GM18907 (cell line): ENCODE measurements around the gene PRM3.

ENCODE experiments used
- ATAC-seq: cut with Tn5 transposase; IDR thresholded peaks from one replicate; pipeline ENCODE4 v1.9.1; 2021; ENCODE audit warnings: mild to moderate bottlenecking, moderate library complexity; ENCODE audit not compliant: unreplicated experiment

The PRM3 gene

GRCh38 chr16:11248133-11248532, 25.3 kb downstream of the PRM3 start:
- ATAC-seq = no peak

GRCh38 chr16:11245988-11246387, 27.4 kb downstream of the PRM3 start:
- ATAC-seq = no peak

GRCh38 chr16:11245222-11245737, 28.1 kb downstream of the PRM3 start:
- ATAC-seq = no peak

- no peak for ATAC-seq
These were observed 30.8 kb downstream of the PRM3 start for GRCh38 chr16:11242658-11243057.

GRCh38 chr16:11241480-11242204, 31.8 kb downstream of the PRM3 start:
- no peak for ATAC-seq

- ATAC-seq = no peak
These were observed 32.6 kb downstream of the PRM3 start for GRCh38 chr16:11240636-11241473.

DNA sequence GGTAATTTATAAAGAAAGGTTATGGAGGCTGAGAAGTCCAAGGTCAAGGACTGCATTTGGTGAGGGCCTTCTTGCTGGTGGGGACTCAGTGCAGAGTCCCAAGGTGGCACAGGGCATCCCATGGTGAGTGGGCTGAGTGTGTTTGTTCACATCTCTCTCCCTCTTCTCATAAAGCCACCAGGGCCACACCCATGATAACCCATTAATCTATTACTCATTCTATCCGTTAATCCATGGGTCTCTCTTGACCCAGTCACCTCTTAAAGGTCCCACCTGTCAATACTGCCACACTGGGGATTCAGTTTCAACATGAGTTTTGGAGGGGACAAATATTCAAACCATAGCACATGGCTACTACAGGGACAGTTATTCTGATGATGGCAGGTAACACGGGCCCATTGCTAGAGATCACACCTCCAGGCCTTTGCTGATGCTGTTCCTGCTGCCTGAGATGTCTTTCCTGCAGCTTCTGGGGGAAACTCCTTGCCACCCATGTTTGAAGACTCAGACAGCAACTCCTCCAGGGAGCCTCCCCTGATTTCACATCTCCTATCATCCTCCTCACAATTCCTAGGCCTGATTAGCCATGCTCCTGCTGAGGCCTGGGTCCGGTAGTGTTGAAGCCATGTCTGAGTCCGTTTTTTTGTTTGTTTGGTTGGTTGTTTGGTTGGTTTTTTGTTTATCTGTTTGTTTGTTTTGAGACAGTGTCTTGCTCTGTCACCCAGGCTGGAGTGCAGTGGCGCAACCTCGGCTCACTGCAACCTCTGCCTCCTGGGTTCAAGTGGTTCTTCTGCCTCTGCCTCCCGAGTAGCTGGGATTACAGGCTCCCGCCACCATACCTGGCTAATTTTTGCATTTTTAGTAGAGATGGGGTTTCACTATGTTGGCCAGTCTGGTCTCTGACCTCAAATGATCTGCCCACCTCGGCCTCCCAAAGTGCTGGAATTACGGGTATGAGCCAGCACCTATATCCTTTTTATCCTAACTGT, 33.5 kb downstream of the PRM3 start:
- ATAC-seq = no peak

DNA sequence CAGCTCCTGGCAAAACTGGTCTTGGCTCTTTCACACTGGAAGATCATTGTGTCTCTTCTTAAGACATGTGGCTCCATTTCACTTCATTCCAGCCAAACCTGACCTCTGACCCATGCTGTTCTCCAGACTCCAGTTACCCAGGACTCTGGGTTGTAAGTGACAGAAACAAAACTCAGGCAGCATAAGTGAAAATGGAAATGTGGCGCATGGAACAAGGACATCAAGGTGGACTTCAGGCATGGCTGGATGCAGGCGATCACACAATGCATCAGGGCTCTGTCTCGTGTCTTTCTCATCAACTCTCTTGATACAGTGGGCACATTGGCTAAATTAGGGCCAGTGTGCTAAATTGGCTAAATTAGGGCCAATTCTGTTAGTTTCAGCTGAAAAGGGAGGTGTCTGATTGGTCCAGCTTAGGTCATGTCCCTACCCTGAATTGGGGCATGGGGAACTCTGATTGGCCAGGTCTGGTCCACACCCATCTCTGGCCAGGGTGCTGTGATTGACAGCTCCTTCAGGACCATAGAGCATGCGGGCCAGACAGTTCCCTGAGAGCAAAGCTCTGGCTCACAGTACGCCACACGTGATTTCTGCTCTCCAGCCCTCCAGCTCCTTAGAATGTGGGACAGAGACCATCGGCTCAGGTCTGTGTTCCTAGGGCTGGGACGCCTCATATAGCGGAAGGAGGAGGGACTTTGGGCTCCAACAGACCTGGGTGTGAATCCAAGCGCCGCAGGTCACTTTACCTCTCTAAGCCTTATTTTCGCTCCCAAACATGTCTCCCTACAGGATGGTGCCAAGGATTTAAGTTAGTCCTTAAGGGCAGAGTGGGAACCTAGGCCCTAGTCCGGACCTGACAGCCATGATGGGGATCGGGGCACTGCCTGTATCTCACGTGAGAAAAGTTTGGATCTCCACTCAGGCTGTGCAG, 34.9 kb downstream of the PRM3 start:
- no peak for ATAC-seq

DNA sequence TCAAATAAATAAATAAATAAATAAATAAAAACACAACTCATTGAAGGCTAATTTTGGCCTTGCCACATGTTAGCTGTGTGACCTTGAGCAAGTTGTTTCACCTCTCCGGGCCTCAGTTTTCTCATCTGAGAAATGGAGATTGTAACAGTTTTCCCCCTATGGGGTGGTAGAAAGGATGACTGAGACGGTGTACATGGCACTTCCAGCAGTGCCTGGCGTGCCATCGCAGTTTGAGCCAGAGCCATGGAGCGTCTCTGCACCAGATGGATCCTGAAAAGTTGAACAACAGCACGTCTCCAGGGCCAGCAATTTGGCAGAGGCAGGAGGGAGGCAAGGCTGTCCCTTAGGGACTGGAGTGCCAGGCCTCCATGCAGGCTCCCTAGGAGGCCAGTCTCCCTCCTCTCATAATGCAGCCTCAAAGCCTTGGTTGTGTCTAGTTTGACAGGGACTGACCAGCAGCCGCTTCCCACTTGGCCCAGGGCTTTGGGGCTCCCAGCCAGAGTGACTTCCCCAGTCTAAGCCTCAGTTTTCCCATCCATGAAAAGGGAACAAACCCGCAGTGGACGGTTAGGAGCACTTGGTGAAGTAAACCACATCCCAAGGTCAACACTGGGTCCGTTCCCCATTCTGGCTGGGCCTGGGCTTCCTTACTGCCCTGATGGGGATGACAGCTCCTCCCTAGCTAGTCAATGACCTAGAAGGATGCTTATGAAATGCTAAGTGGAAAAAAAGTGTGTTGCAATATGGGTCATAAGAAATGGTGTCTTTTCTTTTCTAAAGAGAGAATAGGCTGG, 36.8 kb downstream of the PRM3 start:
- ATAC-seq = no peak

DNA sequence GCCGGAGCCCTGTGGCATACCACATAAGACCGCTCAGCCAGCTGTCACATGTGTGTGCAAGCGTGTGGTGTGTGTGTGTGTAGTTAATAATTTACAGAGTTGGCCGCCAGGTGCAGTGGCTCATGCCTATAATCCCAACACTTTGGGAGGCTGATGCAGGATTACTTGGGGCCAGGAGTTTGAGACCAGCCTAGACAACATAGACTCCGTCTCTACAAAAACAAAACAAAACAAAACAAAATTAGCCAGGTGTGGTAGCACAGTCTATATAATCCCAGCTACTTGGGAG, 37.8 kb downstream of the PRM3 start:
- peak; percentile 31 for ATAC-seq

- no peak for ATAC-seq
These were observed 38.3 kb downstream of the PRM3 start for GRCh38 chr16:11234884-11235702.

GRCh38 chr16:11233727-11234376, 39.6 kb downstream of the PRM3 start:
- no peak for ATAC-seq

GRCh38 chr16:11232852-11233726, 40.3 kb downstream of the PRM3 start:
- ATAC-seq = peak; percentile 54

DNA sequence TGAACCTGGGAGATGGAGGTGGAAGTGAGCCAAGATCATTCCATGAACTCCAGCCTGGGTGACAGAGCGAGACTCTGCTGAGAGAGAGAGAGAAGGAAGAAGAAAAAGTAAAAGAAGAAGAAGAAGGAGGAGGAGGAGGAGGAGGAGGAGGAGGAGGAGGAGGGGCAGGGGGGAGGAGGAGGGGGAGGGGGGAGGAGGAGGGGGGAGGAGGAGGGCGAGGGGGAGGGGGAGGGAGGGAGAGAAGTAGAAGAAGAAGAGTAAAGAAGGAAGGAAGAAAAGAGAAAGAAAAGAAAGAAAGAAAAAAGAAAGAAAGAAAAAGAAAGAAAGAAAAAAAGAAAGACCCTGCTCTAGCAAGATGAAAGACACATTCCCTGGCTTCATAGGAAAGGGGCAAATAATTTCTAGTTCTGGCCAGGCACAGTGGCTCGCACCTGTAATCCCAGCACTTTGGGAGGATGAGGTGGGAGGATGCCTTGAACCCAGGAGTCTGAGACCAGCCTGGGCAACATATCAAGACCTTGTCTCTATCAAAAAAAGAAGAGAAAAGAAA, 41.1 kb downstream of the PRM3 start:
- ATAC-seq = no peak

- ATAC-seq = no peak
These were observed 42.0 kb downstream of the PRM3 start for GRCh38 chr16:11231367-11231970.

- no peak for ATAC-seq
These were observed 43.5 kb downstream of the PRM3 start for GRCh38 chr16:11229906-11230305.
